ENCODE results near the gene TBCE.

- TF ChIP-seq, protein P1, sequence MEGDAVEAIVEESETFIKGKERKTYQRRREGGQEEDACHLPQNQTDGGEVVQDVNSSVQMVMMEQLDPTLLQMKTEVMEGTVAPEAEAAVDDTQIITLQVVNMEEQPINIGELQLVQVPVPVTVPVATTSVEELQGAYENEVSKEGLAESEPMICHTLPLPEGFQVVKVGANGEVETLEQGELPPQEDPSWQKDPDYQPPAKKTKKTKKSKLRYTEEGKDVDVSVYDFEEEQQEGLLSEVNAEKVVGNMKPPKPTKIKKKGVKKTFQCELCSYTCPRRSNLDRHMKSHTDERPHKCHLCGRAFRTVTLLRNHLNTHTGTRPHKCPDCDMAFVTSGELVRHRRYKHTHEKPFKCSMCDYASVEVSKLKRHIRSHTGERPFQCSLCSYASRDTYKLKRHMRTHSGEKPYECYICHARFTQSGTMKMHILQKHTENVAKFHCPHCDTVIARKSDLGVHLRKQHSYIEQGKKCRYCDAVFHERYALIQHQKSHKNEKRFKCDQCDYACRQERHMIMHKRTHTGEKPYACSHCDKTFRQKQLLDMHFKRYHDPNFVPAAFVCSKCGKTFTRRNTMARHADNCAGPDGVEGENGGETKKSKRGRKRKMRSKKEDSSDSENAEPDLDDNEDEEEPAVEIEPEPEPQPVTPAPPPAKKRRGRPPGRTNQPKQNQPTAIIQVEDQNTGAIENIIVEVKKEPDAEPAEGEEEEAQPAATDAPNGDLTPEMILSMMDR (IDR thresholded peaks at IDR 0.05; ENCODE audit: insufficient read depth, low read depth, low read length): no peak
- no peak for TF ChIP-seq EZH2 (IDR thresholded peaks at IDR 0.05; ENCODE audit: insufficient read depth, low read length)
Measured at GRCh38 chr1:235325854-235326253, 41.4 kb upstream of the TBCE start.

Data from astrocyte (in vitro differentiated cells and primary cell).